Hepatocyte (in vitro differentiated cells): ENCODE measurements around the gene FGD5.

Source experiments
- EZH2phosphoT487 ChIP-seq: fragments of 200-600 bp; sonication (generic); IDR thresholded peaks from one replicate; pipeline ENCODE4 v1.6.1; 2018; ENCODE audit warnings: antibody characterized with exemption, mild to moderate bottlenecking, low read depth, moderate library complexity; ENCODE audit not compliant: unreplicated experiment, severe bottlenecking
- TF ChIP-seq, protein P1 (sequence below): fragments of 200-600 bp; sonication (generic); IDR thresholded peaks from 2 replicates; pipeline ENCODE4 v1.5.1; 2016; ENCODE audit warnings: antibody characterized with exemption, mild to moderate bottlenecking; ENCODE audit not compliant: poor library complexity

- TF ChIP-seq, protein P1, sequence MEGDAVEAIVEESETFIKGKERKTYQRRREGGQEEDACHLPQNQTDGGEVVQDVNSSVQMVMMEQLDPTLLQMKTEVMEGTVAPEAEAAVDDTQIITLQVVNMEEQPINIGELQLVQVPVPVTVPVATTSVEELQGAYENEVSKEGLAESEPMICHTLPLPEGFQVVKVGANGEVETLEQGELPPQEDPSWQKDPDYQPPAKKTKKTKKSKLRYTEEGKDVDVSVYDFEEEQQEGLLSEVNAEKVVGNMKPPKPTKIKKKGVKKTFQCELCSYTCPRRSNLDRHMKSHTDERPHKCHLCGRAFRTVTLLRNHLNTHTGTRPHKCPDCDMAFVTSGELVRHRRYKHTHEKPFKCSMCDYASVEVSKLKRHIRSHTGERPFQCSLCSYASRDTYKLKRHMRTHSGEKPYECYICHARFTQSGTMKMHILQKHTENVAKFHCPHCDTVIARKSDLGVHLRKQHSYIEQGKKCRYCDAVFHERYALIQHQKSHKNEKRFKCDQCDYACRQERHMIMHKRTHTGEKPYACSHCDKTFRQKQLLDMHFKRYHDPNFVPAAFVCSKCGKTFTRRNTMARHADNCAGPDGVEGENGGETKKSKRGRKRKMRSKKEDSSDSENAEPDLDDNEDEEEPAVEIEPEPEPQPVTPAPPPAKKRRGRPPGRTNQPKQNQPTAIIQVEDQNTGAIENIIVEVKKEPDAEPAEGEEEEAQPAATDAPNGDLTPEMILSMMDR: no peak
- no peak for TF ChIP-seq EZH2phosphoT487
Measured at GRCh38 chr3:14943042-14943441, 124.3 kb downstream of the FGD5 start.
